Measurements from ENCODE around the gene SCAP. TPM values are rescaled to one million over a fixed set of nuclear protein-coding genes. Genes with fewer than 3 reads are reported as not detected.

The SCAP gene
- total and polyA plus RNA-seq, 2 of the 13 experiments (the other 11 are each of a cell fraction or from before 2014, with no cell fraction given), result 40.4 to 53.3 TPM

DNA sequence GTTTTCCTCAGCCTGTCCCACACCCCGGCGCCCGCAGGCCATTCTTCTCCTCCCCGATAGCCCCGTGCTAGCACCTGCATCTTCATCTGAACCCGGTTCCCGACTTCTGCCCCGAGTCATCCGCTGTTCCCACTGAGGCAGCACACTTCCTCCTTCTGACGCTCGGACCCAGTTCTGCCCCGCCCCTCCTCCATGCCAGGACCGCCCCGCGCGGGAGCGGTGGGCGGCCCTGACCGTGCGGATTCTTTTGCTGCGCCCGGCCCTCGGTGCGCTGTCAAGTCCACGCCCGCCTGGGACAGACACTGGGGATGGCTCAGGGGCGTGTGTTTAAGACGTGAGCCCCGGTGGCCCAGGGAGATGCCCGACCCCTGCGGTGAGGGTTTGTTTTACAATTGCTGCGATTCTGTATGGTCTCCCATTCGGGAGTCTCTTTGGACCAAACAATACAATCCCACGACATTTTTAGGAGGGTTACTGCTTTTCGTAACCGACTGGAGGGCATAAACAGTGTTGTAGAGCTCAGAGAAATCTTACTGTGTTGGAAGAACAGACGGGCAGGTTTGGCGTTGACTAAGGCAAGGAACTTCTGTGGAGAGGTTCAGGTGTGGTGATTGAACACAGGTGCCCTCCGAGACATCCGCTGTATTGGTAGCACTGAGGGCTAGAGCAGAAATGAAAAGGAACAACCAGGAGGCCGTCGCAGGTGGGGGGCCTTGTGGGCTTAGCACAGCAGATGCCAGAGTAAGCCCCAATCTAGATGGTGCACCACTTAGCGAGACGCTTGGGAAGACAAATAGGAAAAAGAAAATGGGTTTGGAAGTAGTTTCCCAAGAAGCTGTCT lies 94.2 kb downstream of the SCAP start (continued):
- TF ChIP-seq ZNF567 (CRISPR knock-in tag; IDR thresholded peaks at IDR 0.05; ENCODE audit: borderline replicate concordance), result no peak
- no peak for TF ChIP-seq ZC3H13 (CRISPR knock-in tag; IDR thresholded peaks at IDR 0.05)
- TF ChIP-seq NFKBIZ (CRISPR knock-in tag; IDR thresholded peaks at IDR 0.05), result no peak
- TF ChIP-seq AKAP8 (CRISPR knock-in tag; IDR thresholded peaks at IDR 0.05), result no peak

DNA sequence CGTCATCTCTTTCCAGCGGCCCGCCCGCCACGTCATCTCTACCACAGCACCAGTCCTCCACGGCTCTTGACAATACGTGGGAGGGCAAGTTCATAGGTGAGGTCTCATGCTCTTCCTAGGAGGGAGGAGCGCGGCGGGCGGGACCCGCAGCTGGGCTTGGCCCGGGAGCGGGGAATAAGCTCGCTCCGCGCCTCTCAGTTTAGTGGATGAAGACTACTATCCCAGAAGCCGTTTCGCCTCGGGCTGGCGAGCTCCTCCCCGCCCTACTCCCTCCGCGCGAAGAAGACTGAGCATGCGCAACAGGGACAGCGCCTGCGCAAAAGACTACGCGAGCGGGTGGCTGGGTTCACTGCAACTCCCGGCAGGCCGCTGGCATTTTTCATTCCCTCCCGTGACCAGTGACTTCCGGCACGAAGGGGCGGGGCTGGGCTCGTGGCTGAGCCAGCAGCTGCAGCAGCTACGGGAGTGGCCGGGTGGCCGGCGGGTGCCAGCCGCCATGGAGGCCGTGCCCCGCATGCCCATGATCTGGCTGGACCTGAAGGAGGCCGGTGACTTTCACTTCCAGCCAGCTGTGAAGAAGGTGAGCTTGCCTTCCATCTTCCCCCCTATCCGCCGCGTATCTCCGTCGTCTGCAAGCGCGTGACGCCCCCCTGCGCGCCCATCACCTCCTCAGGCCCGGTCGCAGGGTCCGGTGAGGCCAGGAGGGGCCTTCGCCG lies 95.0 kb downstream of the SCAP start, which contains the start of gene PTPN23:
PTPN23 (plus strand) TSS at position 421 of the 716 bp plus-strand sequence; CDS start at position 497, 76 bp downstream.
- WGBS (ENCODE audit: low lambda C conversion rate), result 7% methylated on average over 3 of the region's 61 CpGs
- ChIA-PET CTCF (ENCODE audit: low intra/inter-chr PET ratio, low total read pairs) (no interaction called here), POLR2A (interaction anchor here (0.5 to 3.2 kb wide), 25 partner anchors 9 to 445 kb away, joined by 3 to 25 read pairs (median 4); partner anchors contain the start of genes KIF9, KLHL18, SCAP and SETD2)
- H3K27ac ChIP-seq (ENCODE audit: extremely low read length, insufficient read depth, low read length), result peak within 1 kb of the TSS; percentile 99
- peak; percentile 94 for FAIRE-seq
- peaks cover 82% of the 10 kb centered on the region for H3K4me1 ChIP-seq (ENCODE audit: insufficient read depth, low read length)
- H3K9ac ChIP-seq (ENCODE audit: insufficient read depth, low read depth, low read length), result peak within 1 kb of the TSS; percentile 98
- H3K36me3 ChIP-seq (replicated peaks in 1 of 2; ENCODE audit: control insufficient read depth in 1 of 2, insufficient read depth in 2 of 2, low read length in 2 of 2), result 0 out of 5 replicates have a peak, but pooled peaks cover 0 to 2% of the 10 kb centered on the region in 2 experiments
- H3K27me3 ChIP-seq (ENCODE audit: control insufficient read depth in 1 of 2, insufficient read depth in 2 of 2, low read length in 2 of 2), result no peaks in the 10 kb centered on the region; a peak in 1 of 5 replicates
- peaks cover 41% of the 10 kb centered on the region for H3K79me2 ChIP-seq (ENCODE audit: insufficient read depth, low read length)
- peak; percentile 97 for DNase-seq (ENCODE audit: low spot score)
- no peak within 1 kb of the TSS for H2AFZ ChIP-seq (ENCODE audit: low read length)
- in situ Hi-C loops (cut with HindIII; ENCODE audit: extremely low pct_ligation_motif_present, low pct_unique_long_range_greater_than_20kb), result no loop called here
- BruUV-seq (replicated peaks), result TSS peak; percentile 78
- peak within 1 kb of the TSS; percentile 83 to 99 (median 87) for H3K4me3 ChIP-seq (replicated peaks in 1 of 3; ENCODE audit: insufficient read depth in 1 of 3, low read depth in 2 of 3, low read length in 3 of 3)
- intact Hi-C loops (cut with micrococcal nuclease; ENCODE audit: unreplicated experiment), result loop anchor here (1.0 to 2.0 kb wide), 2 partner anchors 14 to 95 kb away; partner anchors contain the start of gene SCAP
- H4K20me1 ChIP-seq (ENCODE audit: insufficient read depth, low read length), result peaks cover 15% of the 10 kb centered on the region
- H3K9me3 ChIP-seq (ENCODE audit: low read length), result no peaks in the 10 kb centered on the region
- H3K4me2 ChIP-seq (ENCODE audit: low read depth, low read length), result peak within 1 kb of the TSS; percentile 91
- peak; percentile 79 for ATAC-seq
- TF ChIP-seq FOXO1 (CRISPR knock-in tag; IDR thresholded peaks at IDR 0.05) (peak; percentile 15; the same call in 1 of the 2 replicates), SIX1 (CRISPR knock-in tag; IDR thresholded peaks at IDR 0.05; ENCODE audit: borderline replicate concordance) (no peak), GABPB1 (CRISPR knock-in tag; IDR thresholded peaks at IDR 0.05) (peak; percentile 98), ZNF232 (CRISPR knock-in tag; IDR thresholded peaks at IDR 0.05; ENCODE audit: borderline replicate concordance) (peak; percentile 72), ZNF225 (CRISPR knock-in tag; IDR thresholded peaks at IDR 0.05) (no peak; the same call in 1 of the 2 replicates), CBX2 (IDR thresholded peaks at IDR 0.05; ENCODE audit: low read depth, low read length) (no peak), CBX2 (CRISPR knock-in tag; IDR thresholded peaks at IDR 0.05; ENCODE audit: low read depth) (no peak), RBM22 (optimal IDR thresholded peaks at IDR 0.05; ENCODE audit: low read length) (no peak), ZBTB1 (CRISPR knock-in tag; IDR thresholded peaks at IDR 0.05; ENCODE audit: borderline replicate concordance) (no peak)
- TF ChIP-seq, protein P1, sequence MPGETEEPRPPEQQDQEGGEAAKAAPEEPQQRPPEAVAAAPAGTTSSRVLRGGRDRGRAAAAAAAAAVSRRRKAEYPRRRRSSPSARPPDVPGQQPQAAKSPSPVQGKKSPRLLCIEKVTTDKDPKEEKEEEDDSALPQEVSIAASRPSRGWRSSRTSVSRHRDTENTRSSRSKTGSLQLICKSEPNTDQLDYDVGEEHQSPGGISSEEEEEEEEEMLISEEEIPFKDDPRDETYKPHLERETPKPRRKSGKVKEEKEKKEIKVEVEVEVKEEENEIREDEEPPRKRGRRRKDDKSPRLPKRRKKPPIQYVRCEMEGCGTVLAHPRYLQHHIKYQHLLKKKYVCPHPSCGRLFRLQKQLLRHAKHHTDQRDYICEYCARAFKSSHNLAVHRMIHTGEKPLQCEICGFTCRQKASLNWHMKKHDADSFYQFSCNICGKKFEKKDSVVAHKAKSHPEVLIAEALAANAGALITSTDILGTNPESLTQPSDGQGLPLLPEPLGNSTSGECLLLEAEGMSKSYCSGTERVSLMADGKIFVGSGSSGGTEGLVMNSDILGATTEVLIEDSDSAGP (CRISPR knock-in tag; IDR thresholded peaks at IDR 0.05; ENCODE audit: borderline replicate concordance), result peak; percentile 79; the same call in 1 of the 2 replicates
- TF ChIP-seq, protein P2, sequence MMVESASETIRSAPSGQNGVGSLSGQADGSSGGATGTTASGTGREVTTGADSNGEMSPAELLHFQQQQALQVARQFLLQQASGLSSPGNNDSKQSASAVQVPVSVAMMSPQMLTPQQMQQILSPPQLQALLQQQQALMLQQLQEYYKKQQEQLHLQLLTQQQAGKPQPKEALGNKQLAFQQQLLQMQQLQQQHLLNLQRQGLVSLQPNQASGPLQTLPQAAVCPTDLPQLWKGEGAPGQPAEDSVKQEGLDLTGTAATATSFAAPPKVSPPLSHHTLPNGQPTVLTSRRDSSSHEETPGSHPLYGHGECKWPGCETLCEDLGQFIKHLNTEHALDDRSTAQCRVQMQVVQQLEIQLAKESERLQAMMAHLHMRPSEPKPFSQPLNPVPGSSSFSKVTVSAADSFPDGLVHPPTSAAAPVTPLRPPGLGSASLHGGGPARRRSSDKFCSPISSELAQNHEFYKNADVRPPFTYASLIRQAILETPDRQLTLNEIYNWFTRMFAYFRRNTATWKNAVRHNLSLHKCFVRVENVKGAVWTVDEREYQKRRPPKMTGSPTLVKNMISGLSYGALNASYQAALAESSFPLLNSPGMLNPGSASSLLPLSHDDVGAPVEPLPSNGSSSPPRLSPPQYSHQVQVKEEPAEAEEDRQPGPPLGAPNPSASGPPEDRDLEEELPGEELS (CRISPR knock-in tag; IDR thresholded peaks at IDR 0.05), result peak; percentile 56
- TF ChIP-seq, protein P3, sequence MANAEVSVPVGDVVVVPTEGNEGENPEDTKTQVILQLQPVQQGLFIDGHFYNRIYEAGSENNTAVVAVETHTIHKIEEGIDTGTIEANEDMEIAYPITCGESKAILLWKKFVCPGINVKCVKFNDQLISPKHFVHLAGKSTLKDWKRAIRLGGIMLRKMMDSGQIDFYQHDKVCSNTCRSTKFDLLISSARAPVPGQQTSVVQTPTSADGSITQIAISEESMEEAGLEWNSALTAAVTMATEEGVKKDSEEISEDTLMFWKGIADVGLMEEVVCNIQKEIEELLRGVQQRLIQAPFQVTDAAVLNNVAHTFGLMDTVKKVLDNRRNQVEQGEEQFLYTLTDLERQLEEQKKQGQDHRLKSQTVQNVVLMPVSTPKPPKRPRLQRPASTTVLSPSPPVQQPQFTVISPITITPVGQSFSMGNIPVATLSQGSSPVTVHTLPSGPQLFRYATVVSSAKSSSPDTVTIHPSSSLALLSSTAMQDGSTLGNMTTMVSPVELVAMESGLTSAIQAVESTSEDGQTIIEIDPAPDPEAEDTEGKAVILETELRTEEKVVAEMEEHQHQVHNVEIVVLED (CRISPR knock-in tag; IDR thresholded peaks at IDR 0.05; ENCODE audit: borderline replicate concordance), result peak; percentile 73

Measured in HepG2 (cell line).